Measurements from ENCODE around the gene C1orf35. TPM values are rescaled to one million over a fixed set of nuclear protein-coding genes. Genes with fewer than 3 reads are reported as not detected.
"Not testable (repeated sequence)": the region's sequence is repeated elsewhere in the genome, so short reads cannot be mapped to it uniquely, and the experiment has no call there.

C1orf35 gene
- total RNA-seq, 4 donors from 2014 or later: 8.5 to 21.3 (median 18.1) TPM

GRCh38 chr1:228118040-228118439 lies 14.9 kb upstream of the C1orf35 start:
- 82 to 84% methylated on average over 2 of the region's 2 CpGs for WGBS, 2 donors

GRCh38 chr1:228117335-228117734 lies 14.2 kb upstream of the C1orf35 start:
- intact Hi-C loops (cut with DNase I): no loop called here
- 93 to 98% methylated on average over 4 of the region's 4 CpGs for WGBS, 2 donors
- Histone ChIP-seq H3K27ac (no peak overlapping the region), H3K4me3 (no peak overlapping the region), H3K36me3 (no peaks in the 10 kb centered on the region), H3K4me1 (peaks cover 0 to 16% (median 3%) of the 10 kb centered on the region in 3 donors), H3K27me3 (no peaks in the 10 kb centered on the region), H3K9me3 (no peaks in the 10 kb centered on the region)
- DNase-seq: no peak
- TF ChIP-seq CTCF (IDR thresholded peaks at IDR 0.05): no peak
- TF ChIP-seq POLR2A (IDR thresholded peaks at IDR 0.05): no peak

More at GRCh38 chr1:228118040-228118439, 14.9 kb upstream of the C1orf35 start:
- intact Hi-C loops (cut with DNase I): no loop called here
- H3K36me3 ChIP-seq: no peaks in the 10 kb centered on the region
- DNase-seq: no peak
- H3K27ac ChIP-seq: no peak overlapping the region
- H3K27me3 ChIP-seq: no peaks in the 10 kb centered on the region
- TF ChIP-seq CTCF (IDR thresholded peaks at IDR 0.05) (no peak), POLR2A (IDR thresholded peaks at IDR 0.05) (no peak)
- H3K9me3 ChIP-seq: no peaks in the 10 kb centered on the region
- peaks cover 0 to 16% (median 3%) of the 10 kb centered on the region in 3 donors for H3K4me1 ChIP-seq
- H3K4me3 ChIP-seq: no peak overlapping the region

GRCh38 chr1:228114827-228115226 lies 11.7 kb upstream of the C1orf35 start:
- no peak for DNase-seq
- WGBS, 2 donors: 63 to 65% methylated on average over 3 of the region's 3 CpGs
- H3K27ac ChIP-seq: no peak overlapping the region
- H3K4me3 ChIP-seq: no peak overlapping the region
- no peaks in the 10 kb centered on the region for H3K27me3 ChIP-seq
- no peaks in the 10 kb centered on the region for H3K9me3 ChIP-seq
- H3K36me3 ChIP-seq: no peaks in the 10 kb centered on the region
- H3K4me1 ChIP-seq: peaks cover 3 to 11% (median 5%) of the 10 kb centered on the region in 3 donors
- TF ChIP-seq POLR2A (IDR thresholded peaks at IDR 0.05) (no peak), CTCF (IDR thresholded peaks at IDR 0.05) (no peak)
- intact Hi-C loops (cut with DNase I): no loop called here

DNA sequence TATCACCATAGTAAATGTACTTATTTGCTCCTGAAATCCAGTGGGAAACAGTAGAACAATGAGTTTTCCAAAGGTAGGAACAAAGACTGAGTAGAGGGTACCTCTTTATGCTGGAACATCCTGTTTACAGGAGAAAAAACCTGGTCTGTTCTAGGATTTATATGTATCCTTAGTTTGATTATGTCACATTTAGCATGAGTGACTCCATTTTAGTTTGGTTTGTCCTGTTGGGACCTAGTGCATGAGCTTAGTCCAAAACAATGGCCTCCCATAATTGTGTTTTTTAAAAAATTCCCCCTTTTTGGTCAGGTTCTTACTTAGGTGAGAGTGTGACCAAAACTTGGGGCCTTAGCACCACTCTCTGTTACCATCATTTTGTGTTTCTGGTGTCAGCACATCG lies 9.5 kb upstream of the C1orf35 start:
- TF ChIP-seq POLR2A (IDR thresholded peaks at IDR 0.05) (no peak), CTCF (IDR thresholded peaks at IDR 0.05) (no peak)

DNA sequence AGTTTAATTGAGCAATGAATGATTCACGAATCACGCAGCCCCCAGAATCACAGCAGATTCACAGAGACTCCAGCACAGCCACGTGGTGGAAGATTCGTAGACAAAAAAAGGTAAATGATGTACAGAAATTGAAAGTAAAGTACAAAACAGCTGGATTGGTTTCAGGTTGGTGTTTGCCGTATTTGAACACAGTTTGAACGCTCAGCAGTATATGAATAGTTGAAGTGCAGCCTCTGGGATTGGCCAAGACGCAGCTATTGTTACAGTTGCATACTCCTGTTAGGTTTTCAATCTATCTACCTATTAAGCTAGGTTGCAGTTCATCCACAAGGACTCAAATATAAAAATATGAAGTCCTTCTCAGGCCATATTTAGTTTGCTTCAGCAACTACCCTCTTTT lies 9.0 kb upstream of the C1orf35 start:
- Histone ChIP-seq H3K4me1 (peaks cover 13 to 28% (median 19%) of the 10 kb centered on the region in 3 donors), H3K36me3 (peaks cover 0 to 9% (median 0%) of the 10 kb centered on the region in 3 donors), H3K9me3 (no peaks in the 10 kb centered on the region), H3K4me3 (no peak overlapping the region), H3K27ac (no peak overlapping the region), H3K27me3 (no peaks in the 10 kb centered on the region)
- TF ChIP-seq POLR2A (IDR thresholded peaks at IDR 0.05): no peak
- no peak for TF ChIP-seq CTCF (IDR thresholded peaks at IDR 0.05)
- 78 to 86% methylated on average over 7 of the region's 7 CpGs for WGBS, 2 donors
- intact Hi-C loops (cut with DNase I): no loop called here
- DNase-seq: no peak

More for the DNA sequence above, 9.5 kb upstream of the C1orf35 start:
- H3K27ac ChIP-seq: no peak overlapping the region
- H3K27me3 ChIP-seq: no peaks in the 10 kb centered on the region
- H3K4me3 ChIP-seq: no peak overlapping the region
- H3K4me1 ChIP-seq: peaks cover 13 to 25% (median 16%) of the 10 kb centered on the region in 3 donors
- WGBS, 2 donors: 60 to 87% methylated on average over 1 of the region's 1 CpG
- no peaks in the 10 kb centered on the region for H3K9me3 ChIP-seq
- peaks cover 0 to 4% (median 0%) of the 10 kb centered on the region in 3 donors for H3K36me3 ChIP-seq
- DNase-seq: no peak
- intact Hi-C loops (cut with DNase I): no loop called here

DNA sequence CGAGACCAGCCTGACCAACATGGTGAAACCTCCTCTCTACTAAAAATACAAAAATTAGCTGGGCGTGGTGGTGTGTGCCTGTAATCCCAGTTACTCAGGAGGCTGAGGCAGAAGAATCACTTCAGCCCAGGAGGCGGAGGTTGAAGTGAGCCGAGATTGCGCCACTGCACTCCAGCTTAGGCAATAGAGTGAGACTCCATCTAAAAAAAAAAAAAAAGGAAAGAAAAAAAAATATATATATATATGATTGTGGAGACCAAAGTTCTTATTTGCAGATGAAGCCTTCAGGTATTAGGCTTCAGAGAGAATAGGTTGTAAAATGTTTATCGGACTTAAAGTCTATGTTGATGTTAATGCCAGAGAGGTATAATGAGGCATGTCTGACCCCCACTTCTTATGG lies 8.2 kb upstream of the C1orf35 start:
- H3K9me3 ChIP-seq; H3K4me3 ChIP-seq; H3K27ac ChIP-seq; DNase-seq; intact Hi-C loops (cut with DNase I); H3K27me3 ChIP-seq: not testable (repeated sequence)
- WGBS, 2 donors: 80 to 93% methylated on average over 4 to 6 of the region's 6 CpGs
- Histone ChIP-seq H3K4me1 (peaks cover 13 to 28% (median 19%) of the 10 kb centered on the region in 3 donors), H3K36me3 (peaks cover 0 to 17% (median 0%) of the 10 kb centered on the region in 3 donors)
